GM13977 (cell line): ENCODE measurements around the gene BCAT1.
A peak's percentile ranks its signal among the peaks of the same experiment; 100 is the strongest.
"Not testable (repeated sequence)": the region's sequence is repeated elsewhere in the genome, so short reads cannot be mapped to it uniquely, and the experiment has no call there.

Experiments used
- DNase-seq: peaks from one replicate; pipeline ENCODE4 v3.0.0; 2012; ENCODE audit warnings: low spot score
- in situ Hi-C: fragments of 300-500 bp; cut with MboI; formaldehyde crosslinking; loops from one replicate; pipeline ENCODE4 v1.12.0; 2022; ENCODE audit warnings: low sequenced_read_pairs, low pct_unique_long_range_greater_than_20kb, mixed read lengths, inconsistent platforms; ENCODE audit not compliant: unreplicated experiment
- TF ChIP-seq, protein P1 (sequence below): IDR thresholded peaks from 2 replicates; pipeline ENCODE4 v1.5.1; 2012; ENCODE audit warnings: mild to moderate bottlenecking, control low read depth; ENCODE audit not compliant: insufficient read depth; ENCODE audit errors: extremely low read depth, missing control alignments

BCAT1 gene

DNA sequence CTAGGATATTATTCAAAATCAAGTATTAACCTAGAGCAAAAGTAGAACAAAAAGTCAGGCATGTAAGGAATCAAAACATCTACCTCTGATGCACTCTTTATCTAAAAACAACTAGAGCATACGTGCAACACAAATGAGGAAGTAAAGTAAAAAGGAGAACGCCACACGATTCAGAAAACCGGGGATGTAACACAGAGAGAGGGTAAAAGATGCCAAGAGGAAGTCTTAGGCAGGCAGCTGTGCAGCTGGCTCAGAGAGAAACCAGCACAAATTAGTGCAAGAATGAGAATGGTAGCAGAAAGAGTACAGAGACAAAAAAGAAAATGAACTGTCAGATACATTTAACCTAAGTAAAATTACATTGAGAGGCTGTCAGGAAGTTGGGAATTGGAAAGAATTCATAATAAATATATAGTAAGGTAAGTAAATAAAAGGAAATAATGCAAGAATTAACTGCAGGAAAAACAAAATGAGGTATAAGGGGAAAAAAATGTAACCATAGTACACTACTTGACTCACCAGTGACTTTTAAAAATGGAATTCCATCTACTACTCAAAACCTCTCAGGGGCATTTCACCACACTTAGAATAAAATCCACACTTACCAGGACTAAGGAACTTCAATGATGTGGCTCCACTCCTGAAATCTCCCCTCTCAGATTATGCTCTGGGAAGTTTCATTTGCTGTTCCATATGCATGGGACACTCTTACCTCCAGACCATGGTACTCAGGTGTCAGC lies 17.1 kb downstream of the BCAT1 start:
- peak; percentile 64 for DNase-seq
- TF ChIP-seq, protein P1, sequence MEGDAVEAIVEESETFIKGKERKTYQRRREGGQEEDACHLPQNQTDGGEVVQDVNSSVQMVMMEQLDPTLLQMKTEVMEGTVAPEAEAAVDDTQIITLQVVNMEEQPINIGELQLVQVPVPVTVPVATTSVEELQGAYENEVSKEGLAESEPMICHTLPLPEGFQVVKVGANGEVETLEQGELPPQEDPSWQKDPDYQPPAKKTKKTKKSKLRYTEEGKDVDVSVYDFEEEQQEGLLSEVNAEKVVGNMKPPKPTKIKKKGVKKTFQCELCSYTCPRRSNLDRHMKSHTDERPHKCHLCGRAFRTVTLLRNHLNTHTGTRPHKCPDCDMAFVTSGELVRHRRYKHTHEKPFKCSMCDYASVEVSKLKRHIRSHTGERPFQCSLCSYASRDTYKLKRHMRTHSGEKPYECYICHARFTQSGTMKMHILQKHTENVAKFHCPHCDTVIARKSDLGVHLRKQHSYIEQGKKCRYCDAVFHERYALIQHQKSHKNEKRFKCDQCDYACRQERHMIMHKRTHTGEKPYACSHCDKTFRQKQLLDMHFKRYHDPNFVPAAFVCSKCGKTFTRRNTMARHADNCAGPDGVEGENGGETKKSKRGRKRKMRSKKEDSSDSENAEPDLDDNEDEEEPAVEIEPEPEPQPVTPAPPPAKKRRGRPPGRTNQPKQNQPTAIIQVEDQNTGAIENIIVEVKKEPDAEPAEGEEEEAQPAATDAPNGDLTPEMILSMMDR: no peak
- in situ Hi-C loops: no loop called here

DNA sequence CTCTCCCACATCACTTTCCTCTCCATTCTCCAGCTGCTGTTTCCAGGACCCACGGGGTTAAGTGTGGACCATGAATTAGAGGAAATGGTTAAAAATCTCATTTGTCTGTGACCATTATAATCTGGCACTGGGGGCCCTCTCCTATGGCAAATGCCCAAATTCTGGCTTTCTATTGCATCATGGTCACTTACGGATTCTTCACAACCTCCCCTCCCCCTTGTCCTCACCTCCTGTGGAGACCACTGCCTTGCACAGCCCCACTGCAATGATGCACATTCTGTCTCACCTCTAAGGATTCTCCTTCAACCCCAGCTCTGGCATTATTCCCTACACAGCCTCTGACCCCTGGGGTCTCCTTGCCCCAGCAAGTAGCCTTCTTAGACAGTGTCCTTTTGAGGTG lies 18.9 kb downstream of the BCAT1 start:
- TF ChIP-seq, protein P1: no peak
- DNase-seq: no peak
- in situ Hi-C loops: no loop called here

DNA sequence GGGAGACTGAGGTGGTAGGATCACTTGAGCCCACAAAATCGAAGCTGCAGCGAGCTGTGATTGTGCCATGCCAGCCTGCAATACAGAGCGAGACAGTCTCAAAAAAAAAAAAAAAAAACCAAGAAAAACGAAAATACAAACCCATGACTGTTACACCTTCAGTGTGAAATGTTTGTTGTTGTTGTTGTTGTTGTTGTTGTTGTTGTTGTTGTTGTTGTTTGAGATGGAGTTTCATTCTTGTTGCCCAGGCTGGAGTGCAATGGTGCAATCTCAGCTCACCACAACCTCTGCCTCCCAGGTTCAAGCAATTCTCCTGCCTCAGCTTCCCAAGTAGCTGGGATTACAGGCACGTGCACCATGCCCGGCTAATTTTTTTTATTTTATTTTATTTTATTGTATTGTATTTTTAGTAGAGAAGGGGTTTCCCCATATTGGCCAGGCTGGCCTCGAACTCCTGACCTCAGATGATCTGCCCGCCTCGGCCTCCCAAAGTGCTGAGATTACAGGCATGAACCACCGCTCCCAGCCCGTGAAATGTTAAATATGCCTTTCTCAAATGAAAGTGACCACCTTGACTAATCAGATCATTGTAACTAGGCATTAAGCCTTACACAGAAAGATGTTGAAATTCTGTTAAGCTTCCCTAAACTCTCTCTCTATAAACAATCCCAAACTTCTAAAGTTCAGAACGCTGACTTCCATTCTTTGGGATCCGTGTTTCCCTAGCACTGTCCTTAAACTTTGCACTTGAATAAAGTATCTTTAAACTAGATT lies 20.2 kb downstream of the BCAT1 start:
- in situ Hi-C loops, DNase-seq: not testable (repeated sequence)

GRCh38 chr12:24928131-24928530 lies 20.8 kb downstream of the BCAT1 start:
- in situ Hi-C loops: no loop called here
- DNase-seq: no peak
- TF ChIP-seq, protein P1: no peak

GRCh38 chr12:24926080-24926479 lies 22.8 kb downstream of the BCAT1 start:
- in situ Hi-C loops, DNase-seq: not testable (repeated sequence)

DNA sequence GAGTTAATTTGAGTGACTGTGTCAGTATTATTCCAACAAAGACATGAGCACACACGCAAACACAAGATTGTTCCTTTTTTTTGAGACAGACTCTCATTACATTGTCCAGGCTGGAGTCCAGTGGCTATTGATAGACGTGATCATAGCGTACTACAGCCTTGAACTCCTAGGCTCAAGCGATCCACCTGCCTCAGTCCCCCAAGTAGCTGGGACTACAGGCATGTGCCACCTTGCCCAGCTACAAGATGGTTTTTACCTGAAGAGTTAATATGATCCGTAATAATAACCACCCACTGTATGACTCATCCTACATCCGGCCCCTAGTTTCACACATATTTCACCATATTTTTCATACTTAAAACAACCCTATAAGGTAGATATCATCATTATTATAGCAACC lies 26.8 kb downstream of the BCAT1 start:
- DNase-seq: no peak
- in situ Hi-C loops: no loop called here
- TF ChIP-seq, protein P1: no peak

- TF ChIP-seq, protein P1: no peak
- in situ Hi-C loops: no loop called here
- no peak for DNase-seq
Observed at GRCh38 chr12:24921251-24922038, 27.5 kb downstream of the BCAT1 start.
